K562 (cell line): Measurements from ENCODE around the gene DNAH17. TPM values are rescaled to one million over a fixed set of nuclear protein-coding genes. Genes with fewer than 3 reads are reported as not detected.

Experiments
- ATAC-seq: fragments of 200-7000 bp; cut with Tn5 transposase; 3 replicates; pipeline ENCODE4 v1.9.1; 2020; ENCODE audit warnings: moderate library complexity
- BruUV-seq: library from RNA; stranded (reverse); fragments of 400-500 nt; replicated peaks from 2 replicates; lab custom pipeline; 2021; lab: Mats Ljungman, UMichigan
- CTCF ChIA-PET: fragments of 300-600 bp; formaldehyde crosslinking; extraction: SDS; loops from one replicate; lab custom pipeline; 2021; ENCODE audit warnings: low intra/inter-chr PET ratio; lab: Yijun Ruan, JAX
- POLR2A ChIA-PET: fragments of 300-600, 350-650 bp; sonication (Branson Sonifier 250); formaldehyde crosslinking; extraction: SDS; loops from one replicate; lab custom pipeline; 2021; ENCODE audit warnings: antibody characterized with exemption, inconsistent platforms; lab: Yijun Ruan, JAX
- DNase-seq, 4 experiments: peaks; one replicate each; pipeline versions ENCODE4 v3.0.0 to v3.0.0-alpha.2; 2011 to 2018; ENCODE audit warnings: low spot score in 3 of 4, mixed read lengths in 3 of 4; ENCODE audit errors: extremely low read depth in 1 of 4
- FAIRE-seq: peaks from 2 replicates; lab custom pipeline; 2011; peaks lifted over from hg19 to GRCh38; lab: Jason Lieb, UNC
- H2AFZ ChIP-seq: 2 replicates; pipeline ENCODE4 v1.6.0; 2011; ENCODE audit warnings: low read depth, low read length, control low read depth, inconsistent platforms
- H3K27ac ChIP-seq: fragments of 200-600 bp; 3 replicates; pipeline ENCODE4 v1.8.0; 2011; ENCODE audit warnings: low read depth, mild to moderate bottlenecking, control low read depth, inconsistent platforms, low read length, moderate library complexity, mixed read lengths; ENCODE audit errors: extremely low read depth
- H3K27me3 ChIP-seq, 2 experiments: fragments of 300-600 bp in 1 of 2; 2 replicates in 1 of 2; 3 replicates in 1 of 2; pipeline versions ENCODE4 v1.6.0 to v1.8.0; 2011; ENCODE audit warnings: inconsistent platforms in 2 of 2, low read length in 2 of 2, mild to moderate bottlenecking in 1 of 2, mixed read lengths in 1 of 2, moderate library complexity in 1 of 2; ENCODE audit not compliant: control insufficient read depth in 2 of 2, insufficient read depth in 2 of 2
- H3K36me3 ChIP-seq: fragments of 300-600 bp; 3 replicates; pipeline ENCODE4 v1.8.0; 2011; ENCODE audit warnings: mild to moderate bottlenecking, low read length, inconsistent platforms; ENCODE audit not compliant: control insufficient read depth, insufficient read depth
- H3K4me1 ChIP-seq, 2 experiments: fragments of 200-600 bp in 1 of 2; replicated peaks in 1 of 2; 2 replicates in 1 of 2; 3 replicates in 1 of 2; pipeline versions ENCODE4 v1.5.1 to v1.8.0; 2011; ENCODE audit warnings: inconsistent platforms in 2 of 2, low read length in 2 of 2, mild to moderate bottlenecking in 1 of 2, mixed read lengths in 1 of 2, moderate library complexity in 1 of 2; ENCODE audit not compliant: control insufficient read depth in 2 of 2, insufficient read depth in 2 of 2
- H3K4me2 ChIP-seq: 2 replicates; pipeline ENCODE4 v1.6.1; 2011; ENCODE audit warnings: low read length, control low read depth, inconsistent platforms, mixed read lengths; ENCODE audit not compliant: insufficient read depth
- H3K4me3 ChIP-seq: fragments of 200-600 bp; sonication (generic), shearing (Covaris generic); 2 replicates; pipeline ENCODE4 v1.5.1; 2016; ENCODE audit warnings: control low read depth, inconsistent platforms
- H3K79me2 ChIP-seq: fragments of 200-600 bp; 3 replicates; pipeline ENCODE4 v1.8.0; 2011; ENCODE audit warnings: low read length, inconsistent platforms; ENCODE audit not compliant: control insufficient read depth, insufficient read depth
- H3K9ac ChIP-seq, 2 experiments: 2 replicates each; pipeline versions ENCODE4 v1.6.0 to v1.6.1; 2011; ENCODE audit warnings: low read depth in 2 of 2, low read length in 2 of 2, control low read depth in 1 of 2, inconsistent platforms in 1 of 2, mild to moderate bottlenecking in 1 of 2, mixed read lengths in 1 of 2; ENCODE audit not compliant: insufficient read depth in 1 of 2
- H3K9me1 ChIP-seq: one replicate; pipeline ENCODE4 v1.6.0; 2011; ENCODE audit warnings: inconsistent platforms, mild to moderate bottlenecking, low read length, moderate library complexity; ENCODE audit not compliant: control insufficient read depth, insufficient read depth
- H3K9me3 ChIP-seq: replicated peaks from 2 replicates; pipeline ENCODE4 v1.5.1; 2011; ENCODE audit warnings: low read depth, low read length, inconsistent platforms; ENCODE audit not compliant: control insufficient read depth, insufficient read depth
- H4K20me1 ChIP-seq: replicated peaks from 2 replicates; pipeline ENCODE4 v1.6.1; 2011; ENCODE audit warnings: low read length, inconsistent platforms, mixed read lengths; ENCODE audit not compliant: control insufficient read depth, insufficient read depth
- MED1 ChIP-seq: sonication (generic); formaldehyde crosslinking; IDR thresholded peaks from 2 replicates; pipeline ENCODE4 v1.8.1; 2023; ENCODE audit warnings: missing genetic modification reagents, borderline replicate concordance
- POLR2G ChIP-seq: fragments of 200-400 bp; formaldehyde crosslinking; IDR thresholded peaks from 2 replicates; pipeline ENCODE4 v1.6.1; 2017; ENCODE audit warnings: low read depth, mild to moderate bottlenecking, antibody characterized with exemption, low read length, moderate library complexity
- PTBP1 ChIP-seq: fragments of 200-400 bp; formaldehyde crosslinking; IDR thresholded peaks from 2 replicates; pipeline ENCODE4 v1.6.1; 2017; ENCODE audit warnings: low read depth, low read length
- WGBS: fragments of 100-300 bp; shearing (Covaris generic); methylation state at CpG from one replicate; pipeline ENCODE4 v1.1.6; 2016; ENCODE audit warnings: low coverage, mixed read lengths; ENCODE audit not compliant: insufficient coverage; ENCODE audit errors: missing lambda C conversion rate; 5-methylcytosine and 5-hydroxymethylcytosine counted together
- in situ Hi-C: fragments of 300-500 bp; cut with MboI; formaldehyde crosslinking; loops from 4 replicates; pipeline ENCODE4 v1.15.0; 2018; ENCODE audit warnings: inconsistent platforms, mixed read lengths
- intact Hi-C: fragments of 100-400 bp; cut with micrococcal nuclease; formaldehyde crosslinking; loops from 2 replicates; pipeline ENCODE4 v1.14.2; 2022
- polyA plus RNA-seq, 8 experiments: library from polyadenylated mRNA; depleted of rRNA in 4 of 8; stranded (reverse) in 5 of 8; unstranded in 3 of 8; fragments of >200 nt; fragmentation: Nextera tagmentation in 2 of 8; fragmentation: Illumina TruSeq in 1 of 8; extraction: Ambion mirVana in 2 of 8; extraction: Trizol in 1 of 8; gene quantifications; 2 replicates each; pipeline versions ENCODE4 v1.2.1 to v1.2.3, GENCODE V29; 2011 to 2014; ENCODE audit warnings: inconsistent platforms in 1 of 8, missing spikeins in 1 of 8
- total RNA-seq, 7 experiments: library from RNA; depleted of rRNA in 6 of 7; stranded (reverse); fragments of >200 nt in 6 of 7; fragmentation: Illumina TruSeq in 2 of 7; extraction: Trizol in 2 of 7; gene quantifications; 2 replicates each; pipeline versions ENCODE4 v1.2.1 to v1.2.3, GENCODE V29; 2011 to 2021; ENCODE audit warnings: low replicate concordance in 1 of 7

DNAH17 gene
- total and polyA plus RNA-seq, 9 of the 15 experiments (the other 6 are each of a cell fraction or from before 2014, with no cell fraction given), result under 0.01 to 0.06 (median 0.03) TPM; not detected in 5

DNA sequence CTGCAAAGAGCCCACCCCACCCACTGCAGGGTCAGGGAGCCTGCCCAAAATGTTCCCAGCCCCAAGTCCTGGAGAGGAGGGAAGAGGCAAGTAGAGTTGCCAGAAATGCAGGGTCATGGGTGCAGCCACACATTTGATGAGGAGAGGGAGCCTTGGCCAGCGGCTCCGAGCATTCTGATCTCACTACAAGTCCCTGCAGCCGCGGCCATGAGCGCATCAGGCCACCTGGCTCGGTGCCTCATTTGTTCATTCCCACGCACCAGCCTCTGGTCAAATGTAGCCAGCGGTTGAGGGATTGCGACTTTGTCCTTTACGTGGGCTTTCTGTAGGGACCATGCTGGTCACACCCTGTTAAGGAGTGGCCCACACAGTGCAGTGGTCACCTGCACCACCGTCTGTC is 150.1 kb downstream of the DNAH17 start:
- peaks cover 51% of the 10 kb centered on the region for H3K36me3 ChIP-seq
- H3K4me1 ChIP-seq, result peaks cover 0 to 15% of the 10 kb centered on the region in 2 experiments; a peak in 1 of 5 replicates
- H3K79me2 ChIP-seq, result no peaks in the 10 kb centered on the region
- H3K4me2 ChIP-seq, result no peak overlapping the region
- ATAC-seq, result no peak
- DNase-seq, result no peak
- in situ Hi-C loops, result no loop called here
- no peak overlapping the region for H2AFZ ChIP-seq
- 93% methylated on average over 11 of the region's 11 CpGs for WGBS
- no peak overlapping the region for H3K9ac ChIP-seq
- ChIA-PET POLR2A (no interaction called here), CTCF (no interaction called here)
- FAIRE-seq, result no peak
- TF ChIP-seq PTBP1, result no peak
- TF ChIP-seq POLR2G, result 0 out of 2 replicates have a peak, but pooled peaks have one; percentile 1
- H3K9me3 ChIP-seq, result no peaks in the 10 kb centered on the region
- H3K27me3 ChIP-seq, result no peaks in the 10 kb centered on the region
- no peaks in the 10 kb centered on the region for H3K9me1 ChIP-seq
- H3K27ac ChIP-seq, result no peak overlapping the region
- intact Hi-C loops, result no loop called here
- H3K4me3 ChIP-seq, result no peak overlapping the region
- H4K20me1 ChIP-seq, result no peaks in the 10 kb centered on the region
- BruUV-seq, result no TSS peak

DNA sequence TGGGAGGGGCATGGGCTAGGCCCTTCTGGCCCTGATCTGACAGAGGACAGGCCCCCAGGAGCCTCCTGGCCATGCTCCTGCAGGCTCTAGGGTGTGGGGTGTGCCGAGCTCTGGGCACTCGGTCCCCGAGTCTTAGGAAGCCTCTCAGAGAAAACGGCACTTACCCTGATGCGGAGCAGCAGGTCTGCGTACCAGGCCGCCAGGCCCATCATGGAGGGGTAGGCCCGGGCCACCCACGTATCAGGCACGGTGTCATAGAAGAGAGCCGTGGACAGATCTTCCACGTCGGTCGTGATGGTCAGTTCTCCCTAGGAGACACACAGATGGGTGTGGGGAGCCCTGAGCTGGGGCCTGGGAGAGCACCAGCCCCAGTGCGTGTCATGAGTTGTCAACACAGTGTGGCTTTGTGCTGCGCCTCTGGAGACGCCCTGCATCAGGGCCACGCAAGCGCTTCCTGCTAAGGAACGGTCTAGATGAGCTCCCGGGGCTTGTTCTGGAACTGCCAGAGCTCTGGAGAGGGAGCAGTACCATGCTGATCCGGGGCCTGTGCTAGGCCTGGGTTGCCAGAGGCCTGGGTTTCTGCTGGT is 150.8 kb downstream of the DNAH17 start:
- intact Hi-C loops (no loop called here), in situ Hi-C loops (no loop called here)
- H3K79me2 ChIP-seq, result no peaks in the 10 kb centered on the region
- no peak overlapping the region for H3K9ac ChIP-seq
- no peaks in the 10 kb centered on the region for H4K20me1 ChIP-seq
- WGBS, result 94% methylated on average over 20 of the region's 22 CpGs
- no peak overlapping the region for H2AFZ ChIP-seq
- ChIA-PET CTCF (no interaction called here), POLR2A (interaction anchor here (0.6 kb wide), 1 partner anchor 16 kb away, joined by 3 read pairs; no protein-coding TSS in a partner anchor)
- H3K36me3 ChIP-seq, result peaks cover 57% of the 10 kb centered on the region
- H3K27me3 ChIP-seq, result no peaks in the 10 kb centered on the region
- no peaks in the 10 kb centered on the region for H3K9me1 ChIP-seq
- DNase-seq (no peak), ATAC-seq (no peak), FAIRE-seq (no peak)
- no peak overlapping the region for H3K4me3 ChIP-seq
- no peak overlapping the region for H3K4me2 ChIP-seq
- TF ChIP-seq MED1 (no peak), POLR2G (peak; percentile 40; the same call in 1 of the 2 replicates)
- H3K9me3 ChIP-seq, result no peaks in the 10 kb centered on the region
- peaks cover 5 to 19% of the 10 kb centered on the region in 2 experiments for H3K4me1 ChIP-seq
- BruUV-seq, result no TSS peak
- H3K27ac ChIP-seq, result no peak overlapping the region
